Measurements from ENCODE around the gene TMEM59L.

Gene TMEM59L

DNA sequence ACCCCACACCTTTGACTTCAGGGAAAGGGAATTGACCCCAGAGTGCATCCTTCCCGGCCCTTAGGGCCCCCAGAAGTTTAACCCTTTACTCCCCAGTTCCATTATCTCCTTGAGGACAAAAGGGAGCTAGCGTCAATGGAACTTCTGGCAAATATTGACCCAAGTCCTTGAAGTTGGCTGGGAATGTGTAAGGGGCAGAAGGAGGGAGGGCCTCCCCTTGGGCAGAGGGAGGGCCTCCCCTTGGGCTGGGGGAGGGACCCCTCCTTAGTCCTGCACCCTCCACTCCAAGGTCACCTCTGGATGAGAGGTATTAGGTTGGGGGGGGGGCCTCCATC, 3.0 kb upstream of the TMEM59L start:
- DNase-seq = no peak

DNA sequence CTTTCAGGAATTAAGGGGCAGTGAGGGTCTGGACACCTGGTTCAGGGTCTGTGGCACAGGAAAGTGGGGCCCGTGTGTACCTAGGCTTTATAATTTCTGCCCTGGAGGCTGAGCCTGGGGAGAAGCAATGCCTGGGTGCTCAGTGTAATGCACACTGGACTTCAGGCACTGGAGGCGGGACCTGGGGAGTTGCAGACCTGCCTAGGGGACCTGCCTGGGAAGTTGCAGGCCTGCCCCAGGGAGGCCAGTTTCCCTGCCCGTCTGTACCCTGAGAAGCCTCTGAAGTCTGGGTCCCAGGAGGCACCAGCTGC, 2.5 kb upstream of the TMEM59L start:
- no peak for DNase-seq

DNA sequence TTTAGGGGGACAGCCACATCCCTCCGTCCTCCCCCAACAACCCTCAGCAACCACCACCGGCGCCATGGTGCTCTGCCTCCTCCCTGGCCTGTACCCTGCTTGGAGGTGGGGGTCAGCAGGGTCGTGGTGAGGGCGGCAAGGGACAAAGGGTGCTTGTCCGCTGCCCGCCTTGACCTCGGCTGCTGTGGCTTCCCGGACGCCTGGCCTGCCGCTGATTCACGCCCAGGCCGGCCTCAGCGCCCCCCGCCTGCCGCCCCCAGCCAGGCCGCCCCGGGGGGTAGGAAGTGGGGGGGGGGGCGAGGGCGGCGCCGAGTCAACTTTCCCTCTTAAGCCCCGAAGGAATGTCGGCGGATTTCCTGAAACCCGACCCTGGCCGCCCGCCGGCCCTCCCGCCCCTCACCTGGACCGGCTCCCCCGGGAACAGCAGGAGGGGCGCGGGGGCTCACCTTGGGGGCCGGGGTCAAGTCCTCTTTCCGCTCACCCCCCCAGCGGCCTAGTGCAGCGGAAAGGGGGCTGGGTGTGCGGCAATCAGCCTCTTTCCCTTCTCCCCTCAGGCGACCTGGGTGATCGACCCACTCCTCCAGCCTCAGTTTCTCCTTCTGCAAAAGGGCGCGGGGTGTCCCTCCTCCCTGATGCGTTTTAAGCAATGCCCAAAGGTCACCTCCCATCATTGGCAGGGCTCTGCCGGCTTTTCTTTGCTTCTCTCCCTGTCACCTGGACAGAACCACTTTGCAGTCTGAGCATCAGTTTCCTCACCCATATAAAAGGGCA, 1.9 kb upstream of the TMEM59L start:
- no peak for DNase-seq

DNA sequence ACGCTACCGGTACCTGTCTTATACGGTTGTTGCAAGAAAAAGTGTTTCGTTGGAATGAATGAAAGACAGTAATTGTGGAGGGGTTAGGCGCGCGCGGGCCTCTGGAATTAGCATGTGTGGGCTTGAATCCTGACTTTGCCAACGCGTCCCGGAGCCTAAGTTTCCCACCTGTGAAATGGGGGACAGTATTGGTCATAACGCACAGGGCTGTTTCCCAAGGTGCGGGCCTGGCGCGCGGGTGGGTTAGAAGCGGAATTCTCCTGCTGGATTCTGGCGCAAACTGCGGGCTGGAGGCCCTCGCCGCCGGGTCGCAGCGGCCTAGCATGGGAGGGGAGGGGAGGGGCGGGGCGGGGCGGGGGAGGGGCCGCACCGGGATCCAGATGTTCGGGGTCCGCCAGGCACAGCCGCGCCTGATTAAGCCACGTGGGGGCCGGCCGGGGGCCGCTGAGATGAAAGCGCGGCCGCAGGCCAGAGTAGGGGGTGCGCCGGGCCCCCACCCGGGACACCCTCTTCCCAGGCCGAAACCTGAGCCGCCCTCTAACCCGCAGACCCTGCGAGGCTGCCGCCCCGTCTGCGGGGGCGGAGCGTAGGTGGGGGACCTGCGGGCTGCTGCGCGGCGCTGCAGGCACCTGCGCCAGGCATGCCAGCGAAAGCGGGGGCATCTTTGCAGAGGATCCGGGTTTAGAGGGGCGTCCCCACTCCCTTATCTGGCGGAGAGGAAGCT, 1.2 kb upstream of the TMEM59L start:
- DNase-seq = peak in 1 of 2 experiments; percentile 36

DNA sequence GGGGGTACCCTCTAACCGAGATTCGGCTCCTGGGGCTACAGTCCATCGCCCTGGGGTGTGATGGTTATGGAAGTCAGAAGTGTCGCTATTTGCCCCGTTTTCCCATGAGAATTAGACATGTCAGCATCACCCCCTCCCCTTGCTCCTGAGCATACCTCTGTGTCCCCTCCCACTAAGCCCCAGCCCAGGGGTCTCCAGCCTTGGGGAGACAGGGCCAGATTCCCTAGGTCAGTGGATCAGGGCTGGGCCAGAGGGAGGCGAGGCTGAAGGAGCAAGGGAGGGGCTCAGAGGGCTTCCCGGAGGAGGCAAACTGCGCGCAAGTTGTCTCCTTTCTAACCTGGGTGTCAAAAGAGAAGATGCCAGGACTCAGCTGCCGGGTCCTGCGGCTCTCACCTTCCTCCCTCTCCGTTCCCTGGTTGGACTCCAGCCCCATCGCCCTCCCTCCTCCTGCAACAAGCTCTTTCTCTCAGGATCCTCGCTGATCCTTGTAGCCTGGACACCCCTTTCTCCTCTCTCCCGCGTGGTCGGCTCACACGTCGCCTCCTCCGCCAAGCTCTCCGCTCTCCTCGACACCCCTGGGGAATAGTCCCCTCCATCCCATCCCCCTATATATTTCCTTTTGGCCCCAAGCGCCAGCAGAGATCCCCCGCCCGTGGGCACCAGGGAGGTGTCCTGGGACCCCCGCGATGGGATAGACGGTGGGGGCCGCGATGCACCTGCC, 459 bp upstream of the TMEM59L start:
- DNase-seq = no peak

DNA sequence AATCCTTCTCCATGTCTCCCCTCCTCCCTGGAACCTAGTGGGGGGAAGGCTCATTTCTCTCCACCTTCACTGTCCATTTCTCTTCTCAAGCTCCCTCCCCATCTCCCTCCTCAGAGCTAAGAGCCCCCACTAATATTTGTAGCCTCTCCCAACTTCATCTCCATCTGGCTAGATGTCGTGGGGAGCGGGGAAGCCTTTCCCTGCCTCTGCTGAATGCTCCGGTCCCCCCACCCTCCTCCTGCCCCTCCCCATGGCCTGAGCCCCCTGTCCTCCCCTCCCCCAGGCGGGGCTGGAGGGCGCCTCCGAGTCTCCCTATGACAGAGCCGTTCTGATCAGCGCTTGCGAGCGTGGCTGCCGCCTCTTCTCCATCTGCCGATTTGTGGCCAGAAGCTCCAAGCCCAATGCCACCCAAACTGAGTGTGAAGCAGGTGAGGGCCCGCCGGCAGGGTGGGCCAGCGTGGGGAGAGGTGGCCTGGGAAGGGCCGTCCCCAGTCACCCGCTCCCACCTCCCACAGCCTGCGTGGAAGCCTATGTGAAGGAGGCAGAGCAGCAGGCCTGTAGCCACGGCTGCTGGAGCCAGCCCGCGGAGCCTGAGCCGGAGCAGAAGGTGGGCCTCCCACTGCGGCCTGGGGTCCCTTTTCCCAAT, 1.0 kb downstream of the TMEM59L start:
- no peak for DNase-seq

DNA sequence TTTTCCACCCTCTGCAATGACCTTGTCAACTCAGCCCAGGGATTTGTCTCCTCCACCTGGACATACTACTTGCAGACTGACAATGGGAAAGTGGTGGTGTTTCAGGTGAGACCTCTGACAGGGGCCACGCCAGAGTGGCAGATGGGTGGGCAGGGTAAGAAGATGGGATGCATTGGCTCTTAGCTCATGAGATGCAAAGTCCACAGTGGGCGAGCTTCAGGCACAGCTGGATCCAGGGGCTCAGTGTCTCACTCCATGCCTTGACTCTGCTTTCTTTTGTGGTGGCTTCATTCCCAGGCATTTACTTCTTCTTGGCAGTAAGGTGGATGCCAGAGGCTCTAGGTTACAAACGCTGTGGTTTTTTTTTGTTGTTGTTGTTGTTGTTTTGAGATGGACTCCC, 3.4 kb downstream of the TMEM59L start:
- no peak for DNase-seq

DNA sequence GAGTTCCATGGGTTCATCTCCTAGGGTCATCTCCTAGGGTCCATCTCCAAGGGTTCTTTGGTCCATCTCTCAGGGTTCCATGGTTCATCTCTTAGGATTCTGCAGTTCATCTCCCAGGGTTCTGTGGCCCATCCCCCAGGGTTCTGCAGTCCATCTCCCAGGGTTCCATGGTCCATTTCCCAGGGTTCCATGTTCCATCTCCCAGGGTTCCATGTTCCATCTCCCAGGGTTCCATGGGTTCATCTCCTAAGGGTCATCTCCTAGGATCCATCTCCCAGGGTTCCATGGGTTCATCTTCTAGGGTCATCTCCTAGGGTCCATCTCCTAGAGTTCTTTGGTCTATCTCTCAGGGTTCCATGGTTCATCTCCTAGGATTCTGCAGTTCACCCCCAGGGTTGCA, 4.9 kb downstream of the TMEM59L start:
- DNase-seq = no peak

DNA sequence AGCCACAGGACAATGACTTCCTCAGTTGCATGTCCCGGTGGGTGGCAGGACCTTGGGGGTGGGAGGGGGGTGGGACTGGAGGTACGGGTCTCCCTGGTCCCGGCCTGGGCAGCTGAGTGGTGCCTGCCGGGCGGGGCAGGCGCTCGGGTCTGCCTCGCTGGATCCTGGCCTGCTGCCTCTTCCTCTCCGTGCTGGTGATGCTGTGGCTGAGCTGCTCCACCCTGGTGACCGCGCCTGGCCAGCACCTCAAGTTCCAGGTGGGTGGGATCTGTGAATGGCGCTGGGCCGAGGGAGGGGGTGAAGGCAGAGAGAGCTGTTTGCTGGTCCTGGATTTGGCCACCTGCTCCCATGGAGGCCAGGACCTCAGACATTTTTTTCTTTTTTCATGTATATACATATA, 5.6 kb downstream of the TMEM59L start:
- DNase-seq = no peak

DNA sequence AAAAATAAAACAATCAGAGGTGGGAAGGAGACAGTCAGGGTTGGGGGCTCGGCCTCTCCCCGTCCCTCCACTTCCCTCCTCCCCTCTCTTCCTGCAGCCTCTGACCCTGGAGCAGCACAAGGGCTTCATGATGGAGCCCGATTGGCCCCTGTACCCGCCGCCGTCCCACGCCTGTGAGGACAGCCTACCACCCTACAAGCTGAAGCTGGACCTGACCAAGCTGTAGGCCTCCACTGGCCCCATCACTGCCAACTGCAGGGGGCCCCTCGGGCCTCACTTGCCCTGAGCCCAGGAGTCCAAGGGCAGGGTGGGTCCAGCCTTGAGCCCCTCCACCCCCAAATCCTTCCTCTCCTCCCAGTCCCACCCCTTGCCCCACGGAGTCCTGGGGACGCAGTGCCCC, 7.6 kb downstream of the TMEM59L start:
- no peak for DNase-seq

DNA sequence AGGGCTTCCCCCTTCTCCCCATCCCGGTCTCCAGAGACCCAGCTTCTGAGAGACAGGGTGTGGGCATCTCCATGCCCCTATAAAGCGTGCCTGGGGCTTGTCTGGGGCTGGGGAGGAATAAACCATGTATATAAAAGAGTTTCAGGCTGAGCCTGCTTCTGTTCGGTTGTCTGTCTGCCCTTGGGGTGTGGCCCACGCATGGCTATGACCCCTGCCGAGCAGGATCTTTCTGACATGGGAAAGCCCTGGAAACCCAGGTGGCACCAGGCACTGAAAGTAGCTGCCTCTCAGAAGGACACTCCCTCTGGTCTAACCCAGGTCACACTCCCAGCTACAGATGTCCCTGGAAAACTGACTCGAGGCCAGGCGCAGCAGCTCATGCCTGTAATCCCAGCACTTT, 8.2 kb downstream of the TMEM59L start:
- no peak for DNase-seq

DNA sequence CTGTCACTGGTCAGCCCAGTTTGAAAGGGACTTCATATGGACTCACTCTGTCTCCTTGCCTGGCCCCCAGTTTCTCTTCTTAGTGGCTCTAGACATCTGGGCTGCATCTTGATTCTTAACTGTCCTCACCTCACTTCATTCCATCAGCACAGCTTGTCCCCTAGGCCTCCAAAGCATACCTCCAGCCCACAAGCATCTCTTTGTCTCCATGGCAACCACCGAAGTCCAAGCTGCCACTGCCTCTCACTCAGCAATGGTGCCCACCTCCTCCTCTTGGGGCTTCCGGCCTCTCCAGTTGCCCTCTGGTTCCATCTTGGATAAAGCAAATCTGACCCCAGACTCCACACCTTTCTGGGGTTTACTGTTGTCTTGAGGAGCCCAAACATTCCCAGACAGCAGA, 14.2 kb downstream of the TMEM59L start:
- DNase-seq = no peak

DNA sequence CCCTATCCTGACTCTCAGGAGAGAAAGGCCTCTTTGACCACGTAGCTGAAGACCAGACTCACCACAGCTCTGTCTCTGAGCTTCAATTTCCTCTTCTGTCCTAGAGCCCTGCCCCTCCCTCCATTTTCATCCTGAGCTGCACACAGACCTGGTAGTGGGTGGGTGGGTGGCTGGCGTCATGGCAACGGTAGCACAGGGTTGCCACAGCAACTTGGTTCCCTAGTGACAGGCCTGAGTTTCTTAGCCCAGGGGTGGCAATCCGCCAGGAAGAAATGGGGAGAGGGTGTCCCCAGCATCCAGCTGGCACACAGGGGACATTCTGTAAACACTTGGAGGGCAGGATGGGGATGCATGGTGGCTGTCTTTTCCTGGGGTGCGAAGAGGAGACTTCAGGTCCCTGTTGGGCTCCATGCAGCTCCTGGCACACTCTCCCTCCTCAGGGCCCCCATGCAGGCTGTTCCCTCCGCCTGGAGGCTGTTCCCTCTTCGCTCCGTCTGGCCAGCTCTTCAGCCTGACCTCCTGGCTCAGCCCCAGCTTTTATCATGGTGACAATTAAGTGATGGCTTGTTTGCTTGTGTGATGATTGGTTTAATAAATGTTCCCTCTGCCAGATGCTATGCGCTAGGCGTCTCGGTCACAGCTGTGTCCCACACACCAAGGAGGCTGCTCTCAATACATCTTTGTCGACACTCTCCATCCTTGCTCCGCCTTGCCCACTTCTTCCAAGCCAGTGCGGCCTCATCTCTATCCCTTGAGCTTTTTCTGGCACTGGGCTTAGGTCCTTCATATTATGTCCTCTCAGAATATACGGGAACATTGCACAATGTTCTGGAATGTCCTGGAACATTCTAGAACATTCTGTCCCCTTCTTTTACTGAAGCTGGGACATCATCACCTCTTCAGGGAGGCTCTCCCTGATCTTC, 16.8 kb downstream of the TMEM59L start:
- no peak for DNase-seq

DNA sequence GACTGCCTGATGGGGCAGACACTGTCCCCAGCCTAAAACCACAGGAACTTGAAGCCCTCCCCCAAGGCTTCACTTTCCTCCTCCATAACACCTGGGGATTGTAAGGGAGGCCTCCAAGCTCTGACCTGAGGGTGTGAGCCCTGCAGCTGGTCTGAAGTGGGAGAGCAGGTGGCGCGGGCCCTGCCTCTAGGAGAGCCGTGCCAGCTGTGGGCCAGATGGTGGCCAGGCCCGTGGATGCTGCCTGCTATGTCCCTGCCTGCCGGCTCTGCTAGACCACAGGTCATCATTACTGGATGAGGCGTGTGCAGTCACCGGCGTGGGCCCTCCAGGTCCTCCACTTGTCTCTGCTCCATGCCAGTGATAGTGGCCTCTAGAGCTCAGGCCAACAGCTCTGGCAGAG, 20.7 kb downstream of the TMEM59L start:
- no peak for DNase-seq

DNA sequence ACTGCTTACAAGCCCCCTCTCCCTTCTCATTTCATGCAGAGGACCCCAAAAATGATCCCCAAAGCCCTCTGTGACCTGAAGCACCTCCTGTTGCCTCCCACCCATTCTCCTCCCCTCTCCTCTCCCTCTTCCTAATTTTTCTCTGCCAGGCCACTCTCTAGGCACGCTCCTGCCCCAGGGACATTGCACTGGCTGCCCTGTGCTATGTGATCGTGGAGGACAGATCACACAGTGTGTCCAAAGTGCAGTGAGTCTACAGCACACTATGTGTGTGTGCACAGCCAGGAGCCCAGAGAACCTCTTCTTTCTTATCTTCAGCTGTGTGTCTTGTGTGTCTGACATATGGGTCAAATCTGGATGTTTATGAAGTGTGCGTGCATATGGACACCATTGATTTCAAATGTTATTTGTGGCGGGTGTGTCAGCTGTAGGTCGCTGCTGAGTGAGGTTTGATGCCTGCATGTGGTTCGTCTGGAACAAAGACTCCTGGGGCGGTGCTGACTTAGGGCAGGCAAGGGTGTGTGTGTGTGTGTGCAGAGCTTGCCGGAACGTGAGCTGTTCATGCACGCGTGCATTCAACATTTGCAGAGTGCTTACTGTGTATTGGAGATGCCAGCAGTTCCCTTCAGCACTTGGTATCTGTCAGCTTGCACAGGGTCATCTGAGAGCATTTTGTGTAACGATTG, 22.1 kb downstream of the TMEM59L start:
- DNase-seq = no peak

DNA sequence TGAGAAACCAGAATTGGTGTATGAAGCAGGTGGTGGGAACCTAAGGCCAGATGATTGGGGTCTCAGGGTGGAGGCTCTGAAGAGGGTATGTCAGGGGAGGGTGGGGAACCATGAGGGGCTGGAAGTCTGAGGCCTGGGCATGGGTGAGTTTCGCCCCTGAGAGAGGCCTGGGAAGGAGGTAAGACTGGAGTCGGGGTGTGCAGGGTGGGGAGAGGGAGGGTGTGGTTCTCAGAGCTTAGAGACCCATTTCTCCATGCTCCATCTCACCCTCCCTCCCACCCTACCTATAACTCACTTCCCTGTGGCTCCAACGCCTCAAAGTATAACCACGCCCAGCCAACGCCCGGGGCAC, 23.1 kb downstream of the TMEM59L start:
- no peak for DNase-seq

DNA sequence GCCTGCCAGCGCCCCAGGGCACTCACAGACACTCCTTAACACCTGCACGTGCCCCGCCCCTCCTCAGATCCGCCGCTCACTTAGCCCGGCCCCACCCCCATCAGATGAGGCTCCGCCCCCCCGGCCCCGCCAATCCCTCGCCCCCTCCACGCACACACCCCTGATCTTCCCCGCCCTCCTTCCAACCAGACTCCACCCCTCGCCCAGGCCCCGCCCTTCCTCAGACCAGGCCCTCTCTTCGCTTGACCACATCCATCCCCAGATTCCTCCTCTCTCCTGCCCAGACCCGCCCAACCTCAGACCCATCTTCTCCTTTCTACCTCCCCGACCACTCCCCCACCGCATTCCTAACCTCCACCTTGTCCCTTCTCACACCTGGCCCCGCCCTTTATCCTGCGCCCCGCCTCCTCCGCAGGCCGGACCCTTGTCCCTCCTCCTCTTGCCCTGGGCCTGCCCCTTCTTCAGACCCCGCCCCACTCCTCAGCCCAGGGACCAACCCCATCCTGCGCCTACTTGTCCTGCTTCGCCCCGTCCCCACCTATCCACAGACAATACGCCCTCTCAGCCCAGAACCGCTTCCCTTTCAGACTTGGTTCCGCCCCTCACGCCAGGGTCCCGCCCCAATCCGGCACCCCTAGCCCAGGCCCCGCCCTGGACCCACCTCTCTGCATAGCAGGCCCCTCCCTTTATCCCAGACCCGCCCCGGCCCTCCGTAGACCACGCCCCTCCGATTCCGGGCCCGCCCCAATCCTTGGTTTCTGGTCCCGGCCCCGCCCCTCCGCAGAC, 23.7 kb downstream of the TMEM59L start:
- peak; percentile 99 to 100 for DNase-seq

DNA sequence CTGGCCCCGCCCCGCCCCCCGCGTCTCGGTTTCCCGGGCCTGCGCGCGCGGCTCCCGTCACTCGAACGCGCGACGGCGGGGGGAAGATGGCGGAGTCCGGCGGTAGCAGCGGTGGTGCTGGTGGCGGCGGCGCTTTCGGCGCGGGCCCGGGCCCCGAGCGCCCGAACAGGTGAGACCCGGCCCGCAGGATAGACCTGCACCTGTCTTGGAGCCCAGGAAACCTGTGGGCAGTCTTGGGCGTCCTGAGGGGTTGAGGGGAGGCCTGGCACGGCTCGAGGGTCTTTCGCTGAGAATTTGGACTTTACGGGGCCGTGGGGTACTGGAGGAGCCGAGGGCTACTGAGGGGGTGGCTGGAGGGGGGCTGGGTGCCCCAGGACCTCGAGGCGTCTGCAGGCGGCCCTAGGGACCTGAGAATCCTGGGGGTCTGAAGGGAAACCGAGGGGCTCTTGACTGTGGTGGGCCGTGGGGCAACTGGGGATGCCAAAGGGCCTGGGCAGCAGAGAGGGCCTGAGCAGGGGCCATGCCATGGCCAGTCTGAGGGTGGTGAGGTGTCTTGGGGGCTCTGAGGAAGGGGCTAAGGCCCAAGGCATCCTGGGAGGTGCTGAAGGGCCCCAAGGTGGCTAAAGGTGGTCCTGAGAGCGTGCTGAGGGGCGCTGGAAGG, 24.4 kb downstream of the TMEM59L start, which contains the start of gene KLHL26:
TSS of gene KLHL26 (plus strand) at position 60 of the 661 bp plus-strand sequence. CDS start at position 87, 27 bp downstream.
- DNase-seq = no peak

DNA sequence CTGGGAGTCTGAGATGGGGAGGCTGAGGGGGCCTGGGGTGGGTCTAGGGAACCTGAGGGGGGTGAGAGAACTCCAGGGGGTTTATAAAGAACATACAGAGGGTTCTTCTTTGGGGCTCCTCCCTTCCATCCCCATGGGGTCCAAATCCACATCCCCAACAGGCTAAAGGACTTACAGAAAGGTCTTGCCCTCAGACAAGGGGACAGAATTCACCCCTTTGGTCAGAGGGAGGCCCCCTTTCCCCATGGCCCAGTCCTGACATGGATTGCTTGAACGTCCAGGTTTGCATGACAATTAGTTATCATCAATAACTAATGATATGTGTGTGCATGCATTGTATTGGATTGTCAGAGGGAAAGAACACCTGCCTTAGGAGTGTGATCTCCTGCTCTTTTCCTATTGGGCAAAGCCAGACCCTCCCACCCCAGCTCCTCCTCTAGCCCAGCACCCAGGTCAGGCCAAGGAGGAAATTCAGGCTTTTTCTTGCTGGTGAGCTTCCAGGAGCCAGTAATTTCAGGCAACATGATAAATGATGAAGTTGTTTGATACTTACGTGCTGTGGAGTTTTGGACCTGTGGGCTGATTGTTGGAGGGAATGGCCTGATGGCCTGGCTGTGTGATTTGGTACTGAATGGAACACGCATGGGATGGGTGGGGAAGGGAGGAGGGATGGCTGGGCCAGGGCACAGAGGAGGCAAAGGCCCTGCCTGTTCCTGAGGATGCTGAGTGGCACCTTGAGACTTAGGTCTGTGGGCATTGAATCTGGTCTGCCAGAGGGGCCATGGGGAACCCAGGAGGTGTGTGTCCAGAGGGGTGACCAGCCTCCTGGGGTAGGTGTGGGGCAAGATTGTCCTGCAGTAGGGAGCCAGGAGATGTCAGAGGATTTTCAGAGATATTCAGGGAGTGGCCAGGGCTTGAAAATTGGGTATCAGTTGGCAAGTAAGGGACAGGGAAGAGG, 25.3 kb downstream of the TMEM59L start:
- DNase-seq = no peak

Measured in activated CD4-positive, alpha-beta T cell treated with anti-CD3 and anti-CD28 coated beads, Interleukin-2, amount 50 U/mL, for 4 hours (primary cell).